Loucy (cell line): Measurements from ENCODE around the gene SEC24A.

Experiments
- H2AFZ ChIP-seq: fragments of 200-600 bp; sonication (generic); 2 replicates; pipeline ENCODE4 v1.6.0; 2016; ENCODE audit warnings: antibody characterized with exemption, mild to moderate bottlenecking, low read length, moderate library complexity
- H3F3A ChIP-seq: fragments of 200-600 bp; 2 replicates; pipeline ENCODE4 v1.6.0; 2016; ENCODE audit warnings: antibody characterized with exemption, low read depth, mild to moderate bottlenecking
- H3K27me3 ChIP-seq: fragments of 200-600 bp; sonication (generic); 2 replicates; pipeline ENCODE4 v1.6.1; 2014; ENCODE audit warnings: low read length, mild to moderate bottlenecking; ENCODE audit not compliant: insufficient read depth, poor library complexity, severe bottlenecking
- H3K36me3 ChIP-seq: fragments of 200-600 bp; sonication (generic); 2 replicates; pipeline ENCODE4 v1.6.1; 2016; ENCODE audit warnings: low read length; ENCODE audit not compliant: insufficient read depth
- H3K4me1 ChIP-seq: fragments of 200-600 bp; sonication (generic); 2 replicates; pipeline ENCODE4 v1.5.1; 2014; ENCODE audit warnings: low read length, mild to moderate bottlenecking; ENCODE audit not compliant: insufficient read depth, poor library complexity, severe bottlenecking
- H3K4me2 ChIP-seq: fragments of 200-600 bp; sonication (generic); 2 replicates; pipeline ENCODE4 v1.6.0; 2014; ENCODE audit warnings: antibody characterized with exemption, low read length, low read depth, mild to moderate bottlenecking; ENCODE audit not compliant: poor library complexity, severe bottlenecking
- H3K4me3 ChIP-seq: fragments of 200-600 bp; sonication (generic); 2 replicates; pipeline ENCODE4 v1.5.1; 2014; ENCODE audit warnings: low read length, mild to moderate bottlenecking, mixed read lengths; ENCODE audit not compliant: poor library complexity, severe bottlenecking
- H3K79me2 ChIP-seq: fragments of 200-600 bp; sonication (generic); 2 replicates; pipeline ENCODE4 v1.6.1; 2014; ENCODE audit warnings: low read length; ENCODE audit not compliant: insufficient read depth
- H3K9ac ChIP-seq: fragments of 200-600 bp; sonication (generic); 2 replicates; pipeline ENCODE4 v1.6.0; 2014; ENCODE audit warnings: mild to moderate bottlenecking, low read depth, low read length, moderate library complexity; ENCODE audit not compliant: poor library complexity, severe bottlenecking
- H3K9me2 ChIP-seq: fragments of 200-600 bp; sonication (generic); replicated peaks from 2 replicates; pipeline ENCODE4 v1.6.1; 2016; ENCODE audit warnings: low read depth, low read length, mixed read lengths
- H3K9me3 ChIP-seq: fragments of 200-600 bp; sonication (generic); 2 replicates; pipeline ENCODE4 v1.6.1; 2014; ENCODE audit warnings: mild to moderate bottlenecking, antibody characterized with exemption, low read length, low read depth; ENCODE audit not compliant: insufficient read depth
- H4K20me1 ChIP-seq: fragments of 200-600 bp; sonication (generic); 2 replicates; pipeline ENCODE4 v1.6.0; 2014; ENCODE audit warnings: antibody characterized with exemption, low read length, mild to moderate bottlenecking; ENCODE audit not compliant: insufficient read depth, poor library complexity, severe bottlenecking
- CTCF ChIP-seq: fragments of 200-600 bp; sonication (generic); conservative IDR thresholded peaks from 2 replicates; pipeline ENCODE4 v1.5.1; 2014; ENCODE audit warnings: mild to moderate bottlenecking, antibody characterized with exemption, low read length
- EZH2phosphoT487 ChIP-seq: fragments of 200-600 bp; IDR thresholded peaks from 2 replicates; pipeline ENCODE4 v1.6.1; 2018; ENCODE audit warnings: antibody characterized with exemption, mild to moderate bottlenecking, moderate library complexity, borderline replicate concordance

The SEC24A gene

GRCh38 chr5:134638760-134639201, 9.8 kb upstream of the SEC24A start:
- no peaks in the 10 kb centered on the region for H3K79me2 ChIP-seq

GRCh38 chr5:134642931-134643530, 5.6 kb upstream of the SEC24A start:
- no peak for TF ChIP-seq CTCF
- TF ChIP-seq EZH2phosphoT487: no peak
- no peaks in the 10 kb centered on the region for H3K4me1 ChIP-seq
- H3K9ac ChIP-seq: no peak overlapping the region
- H3K9me2 ChIP-seq: no peaks in the 10 kb centered on the region
- H3K4me3 ChIP-seq: no peak overlapping the region
- H3K79me2 ChIP-seq: no peaks in the 10 kb centered on the region
- H4K20me1 ChIP-seq: no peaks in the 10 kb centered on the region
- H3K9me3 ChIP-seq: no peaks in the 10 kb centered on the region
- H3F3A ChIP-seq: 0 out of 2 replicates have a peak, but pooled peaks cover 2% of the 10 kb centered on the region
- H3K27me3 ChIP-seq: no peaks in the 10 kb centered on the region
- H3K4me2 ChIP-seq: no peak overlapping the region
- H2AFZ ChIP-seq: no peak overlapping the region
- H3K36me3 ChIP-seq: no peaks in the 10 kb centered on the region

More at GRCh38 chr5:134638760-134639201, 9.8 kb upstream of the SEC24A start:
- H3K4me2 ChIP-seq: no peak overlapping the region
- no peak overlapping the region for H2AFZ ChIP-seq
- no peak overlapping the region for H3K4me3 ChIP-seq
- H4K20me1 ChIP-seq: no peaks in the 10 kb centered on the region
- no peaks in the 10 kb centered on the region for H3K27me3 ChIP-seq
- no peak for TF ChIP-seq CTCF
- no peak for TF ChIP-seq EZH2phosphoT487
- H3K36me3 ChIP-seq: no peaks in the 10 kb centered on the region
- no peaks in the 10 kb centered on the region for H3K4me1 ChIP-seq
- no peak overlapping the region for H3K9ac ChIP-seq
- H3F3A ChIP-seq: no peaks in the 10 kb centered on the region
- H3K9me2 ChIP-seq: no peaks in the 10 kb centered on the region
- no peaks in the 10 kb centered on the region for H3K9me3 ChIP-seq

GRCh38 chr5:134647750-134648424, 698 bp upstream of the SEC24A start:
- H3F3A ChIP-seq: peaks cover 5% of the 10 kb centered on the region; the same call in 1 of the 2 replicates

More at GRCh38 chr5:134647750-134648424, 698 bp upstream of the SEC24A start:
- H3K27me3 ChIP-seq: no peaks in the 10 kb centered on the region
- H3K9me3 ChIP-seq: no peaks in the 10 kb centered on the region
- H2AFZ ChIP-seq: peak overlapping the region; percentile 96
- H3K9ac ChIP-seq: peak overlapping the region; percentile 97
- peaks cover 32% of the 10 kb centered on the region for H3K79me2 ChIP-seq
- no peaks in the 10 kb centered on the region for H3K9me2 ChIP-seq
- TF ChIP-seq EZH2phosphoT487 (no peak), CTCF (no peak)
- peaks cover 7% of the 10 kb centered on the region for H4K20me1 ChIP-seq
- peak overlapping the region; percentile 74 for H3K4me2 ChIP-seq
- H3K36me3 ChIP-seq: no peaks in the 10 kb centered on the region
- H3K4me3 ChIP-seq: peak overlapping the region; percentile 96
- H3K4me1 ChIP-seq: peaks cover 11% of the 10 kb centered on the region
